ENCODE data around the gene FAF2.

DNA sequence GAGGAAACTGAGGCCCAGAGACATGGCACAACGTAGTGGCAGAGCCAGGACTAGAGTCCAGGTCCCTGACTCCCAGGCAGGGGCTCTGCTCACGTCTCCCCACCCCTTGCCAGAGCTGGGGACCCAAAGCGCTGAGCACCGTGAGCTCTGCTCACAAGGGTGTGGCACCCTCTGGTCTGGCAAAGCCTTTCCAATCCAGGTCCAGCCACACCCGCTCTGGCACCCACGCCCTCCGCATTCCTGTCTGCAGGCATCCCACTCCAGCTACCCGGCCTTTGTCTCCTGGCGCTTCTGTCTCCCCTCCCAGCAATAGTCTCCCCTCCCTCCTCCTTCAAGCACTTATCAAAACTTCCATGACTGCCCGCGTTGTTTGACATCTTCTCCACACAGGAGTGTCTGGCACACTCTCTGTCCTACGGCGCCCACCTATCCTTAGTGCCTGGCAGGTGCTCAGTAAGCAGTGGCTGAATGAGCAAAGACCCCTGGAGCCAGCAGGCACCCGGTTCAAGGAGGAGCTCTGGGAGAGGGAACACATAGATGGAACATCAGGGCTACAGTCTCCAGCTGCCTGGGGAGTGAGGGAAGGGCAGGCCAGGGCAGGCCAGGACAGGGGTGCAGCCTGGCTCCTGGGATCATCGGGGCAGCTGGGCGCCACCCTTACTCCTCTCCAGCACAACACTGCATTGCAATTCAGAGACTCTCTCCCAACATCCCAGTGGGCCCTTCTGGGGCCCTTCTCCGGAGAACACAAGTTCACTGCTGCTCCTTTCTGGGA, 47.6 kb upstream of the FAF2 start:
- no peak for TF ChIP-seq GATA3 (IDR thresholded peaks at IDR 0.05; ENCODE audit: low read depth, low read length)
- TF ChIP-seq GATA2 (IDR thresholded peaks at IDR 0.05; ENCODE audit: low read depth, low read length): no peak
